Sigmoid colon (tissue), 4 donors: ENCODE measurements around the gene PIM1.

Experiments used
- EP300 ChIP-seq, 4 donors: sonication (generic); formaldehyde crosslinking; IDR thresholded peaks; one replicate each; pipeline ENCODE4 v1.6.1; 2017; ENCODE audit warnings: antibody characterized with exemption in 4 of 4
- POLR2A ChIP-seq, 2 donors: fragments of 450-650 bp; IDR thresholded peaks; one replicate each; pipeline ENCODE4 v1.6.1; 2016; ENCODE audit warnings: antibody characterized with exemption in 2 of 2, mild to moderate bottlenecking in 2 of 2, moderate library complexity in 2 of 2
- POLR2AphosphoS5 ChIP-seq, 4 donors: sonication (generic); formaldehyde crosslinking; IDR thresholded peaks; one replicate each; pipeline ENCODE4 v1.6.1; 2017; ENCODE audit warnings: antibody characterized with exemption in 4 of 4
- TF ChIP-seq, protein P1 (sequence below), 4 experiments: fragments of 450-650 bp in 3 of 4; fragments of 200-600 bp in 1 of 4; IDR thresholded peaks; one replicate each; pipeline ENCODE4 v1.5.1; 2016 to 2019; ENCODE audit warnings: antibody characterized with exemption in 4 of 4, mild to moderate bottlenecking in 3 of 4, moderate library complexity in 2 of 4

GRCh38 chr6:37174196-37174514 lies 4.2 kb downstream of the PIM1 start:
- TF ChIP-seq, protein P1, sequence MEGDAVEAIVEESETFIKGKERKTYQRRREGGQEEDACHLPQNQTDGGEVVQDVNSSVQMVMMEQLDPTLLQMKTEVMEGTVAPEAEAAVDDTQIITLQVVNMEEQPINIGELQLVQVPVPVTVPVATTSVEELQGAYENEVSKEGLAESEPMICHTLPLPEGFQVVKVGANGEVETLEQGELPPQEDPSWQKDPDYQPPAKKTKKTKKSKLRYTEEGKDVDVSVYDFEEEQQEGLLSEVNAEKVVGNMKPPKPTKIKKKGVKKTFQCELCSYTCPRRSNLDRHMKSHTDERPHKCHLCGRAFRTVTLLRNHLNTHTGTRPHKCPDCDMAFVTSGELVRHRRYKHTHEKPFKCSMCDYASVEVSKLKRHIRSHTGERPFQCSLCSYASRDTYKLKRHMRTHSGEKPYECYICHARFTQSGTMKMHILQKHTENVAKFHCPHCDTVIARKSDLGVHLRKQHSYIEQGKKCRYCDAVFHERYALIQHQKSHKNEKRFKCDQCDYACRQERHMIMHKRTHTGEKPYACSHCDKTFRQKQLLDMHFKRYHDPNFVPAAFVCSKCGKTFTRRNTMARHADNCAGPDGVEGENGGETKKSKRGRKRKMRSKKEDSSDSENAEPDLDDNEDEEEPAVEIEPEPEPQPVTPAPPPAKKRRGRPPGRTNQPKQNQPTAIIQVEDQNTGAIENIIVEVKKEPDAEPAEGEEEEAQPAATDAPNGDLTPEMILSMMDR (IDR thresholded peaks at IDR 0.05), result no peak
- TF ChIP-seq EP300 (IDR thresholded peaks at IDR 0.05) (no peak), POLR2A (IDR thresholded peaks at IDR 0.05) (no peak), POLR2AphosphoS5 (IDR thresholded peaks at IDR 0.05) (no peak)
